ENCODE measurements around the gene SKAP2. TPM values are rescaled to one million over a fixed set of nuclear protein-coding genes. Genes with fewer than 3 reads are reported as not detected.

Gene SKAP2
- total RNA-seq, 4 donors from 2014 or later = 19.3 to 25.2 (median 21.4) TPM

DNA sequence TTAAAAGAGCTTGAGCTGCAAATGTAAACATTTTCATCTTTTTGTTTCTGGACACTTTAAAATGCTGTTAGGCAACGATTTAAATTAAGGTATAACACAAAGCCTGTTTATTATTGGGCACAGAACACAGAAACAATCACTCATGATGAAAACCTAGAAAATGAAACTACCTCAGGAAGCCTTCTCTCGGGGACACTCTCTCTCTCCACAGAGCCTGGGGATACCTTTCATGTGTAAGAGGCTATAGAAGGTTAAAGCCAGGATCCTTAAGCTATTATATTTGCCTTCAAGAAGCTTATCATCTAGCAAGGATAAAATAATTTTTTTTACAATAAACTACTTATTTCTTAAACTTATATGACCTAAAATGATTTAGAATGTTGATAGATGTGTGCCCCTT lies 194.1 kb downstream of the SKAP2 start:
- intact Hi-C loops (cut with DNase I) = no loop called here
- no peaks in the 10 kb centered on the region for H3K36me3 ChIP-seq
- no peak for TF ChIP-seq POLR2A (IDR thresholded peaks at IDR 0.05)
- TF ChIP-seq, protein P1, sequence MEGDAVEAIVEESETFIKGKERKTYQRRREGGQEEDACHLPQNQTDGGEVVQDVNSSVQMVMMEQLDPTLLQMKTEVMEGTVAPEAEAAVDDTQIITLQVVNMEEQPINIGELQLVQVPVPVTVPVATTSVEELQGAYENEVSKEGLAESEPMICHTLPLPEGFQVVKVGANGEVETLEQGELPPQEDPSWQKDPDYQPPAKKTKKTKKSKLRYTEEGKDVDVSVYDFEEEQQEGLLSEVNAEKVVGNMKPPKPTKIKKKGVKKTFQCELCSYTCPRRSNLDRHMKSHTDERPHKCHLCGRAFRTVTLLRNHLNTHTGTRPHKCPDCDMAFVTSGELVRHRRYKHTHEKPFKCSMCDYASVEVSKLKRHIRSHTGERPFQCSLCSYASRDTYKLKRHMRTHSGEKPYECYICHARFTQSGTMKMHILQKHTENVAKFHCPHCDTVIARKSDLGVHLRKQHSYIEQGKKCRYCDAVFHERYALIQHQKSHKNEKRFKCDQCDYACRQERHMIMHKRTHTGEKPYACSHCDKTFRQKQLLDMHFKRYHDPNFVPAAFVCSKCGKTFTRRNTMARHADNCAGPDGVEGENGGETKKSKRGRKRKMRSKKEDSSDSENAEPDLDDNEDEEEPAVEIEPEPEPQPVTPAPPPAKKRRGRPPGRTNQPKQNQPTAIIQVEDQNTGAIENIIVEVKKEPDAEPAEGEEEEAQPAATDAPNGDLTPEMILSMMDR (IDR thresholded peaks at IDR 0.05) = no peak
- no peaks in the 10 kb centered on the region for H3K9me3 ChIP-seq
- no peak overlapping the region for H3K27ac ChIP-seq
- peaks cover 0 to 12% (median 0%) of the 10 kb centered on the region in 3 donors for H3K4me1 ChIP-seq
- WGBS, 2 donors = 35 to 41% methylated on average over 2 of the region's 2 CpGs
- peaks cover 0 to 10% (median 0%) of the 10 kb centered on the region in 4 donors for H3K27me3 ChIP-seq
- H3K4me3 ChIP-seq = no peak overlapping the region
- no peak for DNase-seq

DNA sequence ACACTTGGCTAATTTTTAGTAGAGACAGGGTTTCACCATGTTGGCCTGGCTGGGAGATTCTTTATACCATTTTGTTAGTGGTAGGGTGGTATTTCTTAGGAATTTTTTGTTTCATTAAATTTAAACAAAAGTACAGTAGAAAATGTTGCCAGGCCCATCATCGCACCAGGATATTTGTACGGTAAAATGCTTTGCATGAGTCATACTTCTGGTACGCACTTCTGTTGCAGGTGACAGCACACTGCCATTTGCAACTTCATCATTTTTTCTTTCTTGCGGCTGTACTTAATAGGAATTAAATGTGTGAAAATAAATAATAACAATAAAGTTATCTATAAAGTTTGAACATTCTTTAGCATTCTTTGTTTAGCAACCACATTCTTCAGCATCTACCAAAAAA lies 195.6 kb downstream of the SKAP2 start:
- DNase-seq = no peak
- no peak overlapping the region for H3K27ac ChIP-seq
- TF ChIP-seq, protein P1 (IDR thresholded peaks at IDR 0.05) = no peak
- TF ChIP-seq POLR2A (IDR thresholded peaks at IDR 0.05) = no peak
- H3K27me3 ChIP-seq = peaks cover 0 to 10% (median 0%) of the 10 kb centered on the region in 4 donors
- no peaks in the 10 kb centered on the region for H3K36me3 ChIP-seq
- intact Hi-C loops (cut with DNase I) = loop anchor here (10.0 kb wide), 2 partner anchors 294 to 774 kb away; no protein-coding TSS in a partner anchor
- 77 to 81% methylated on average over 4 of the region's 4 CpGs for WGBS, 2 donors
- H3K4me1 ChIP-seq = peaks cover 0 to 10% (median 0%) of the 10 kb centered on the region in 3 donors
- H3K4me3 ChIP-seq = no peak overlapping the region
- H3K9me3 ChIP-seq = no peaks in the 10 kb centered on the region

DNA sequence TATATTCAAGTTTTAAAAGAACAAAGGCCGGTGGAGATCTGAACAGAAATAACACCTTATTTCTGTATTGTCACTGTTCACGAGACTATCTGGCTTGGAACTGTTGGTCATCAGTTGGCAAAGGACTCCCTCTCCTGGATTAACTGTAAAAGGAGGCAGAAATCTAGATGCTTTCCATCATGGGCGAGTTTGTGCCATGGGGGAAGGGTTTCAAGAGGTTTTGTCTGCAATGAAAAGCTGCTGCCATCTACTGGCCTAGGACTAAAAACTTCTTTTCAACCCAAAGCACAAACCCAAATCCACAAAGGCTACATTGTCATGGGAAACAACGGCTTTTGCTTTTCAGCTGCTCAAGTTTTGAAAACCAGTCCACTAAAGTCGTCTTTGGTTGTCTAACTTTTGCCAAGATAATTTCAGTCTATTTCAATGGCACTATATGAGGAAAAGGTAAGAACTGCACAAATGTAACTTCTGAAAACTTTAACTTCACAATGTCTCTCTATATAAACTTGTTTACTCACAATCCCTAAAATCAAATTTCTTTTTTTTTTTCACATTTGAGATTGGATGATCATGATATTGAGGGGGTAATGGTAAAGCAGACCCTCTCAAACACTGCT lies 196.8 kb downstream of the SKAP2 start:
- Histone ChIP-seq H3K4me3 (no peak overlapping the region), H3K9me3 (no peaks in the 10 kb centered on the region), H3K27ac (no peak overlapping the region), H3K36me3 (no peaks in the 10 kb centered on the region), H3K4me1 (peaks cover 0 to 10% (median 0%) of the 10 kb centered on the region in 3 donors), H3K27me3 (peaks cover 0 to 10% (median 0%) of the 10 kb centered on the region in 4 donors)
- intact Hi-C loops (cut with DNase I) = loop anchor here (10.0 kb wide), 2 partner anchors 293 to 773 kb away; no protein-coding TSS in a partner anchor
- no peak for DNase-seq
- WGBS, 2 donors = 10 to 11% methylated on average over 5 of the region's 5 CpGs
- TF ChIP-seq, protein P1 (IDR thresholded peaks at IDR 0.05) = peak; percentile 32 to 88 (median 71)
- TF ChIP-seq POLR2A (IDR thresholded peaks at IDR 0.05) = no peak

DNA sequence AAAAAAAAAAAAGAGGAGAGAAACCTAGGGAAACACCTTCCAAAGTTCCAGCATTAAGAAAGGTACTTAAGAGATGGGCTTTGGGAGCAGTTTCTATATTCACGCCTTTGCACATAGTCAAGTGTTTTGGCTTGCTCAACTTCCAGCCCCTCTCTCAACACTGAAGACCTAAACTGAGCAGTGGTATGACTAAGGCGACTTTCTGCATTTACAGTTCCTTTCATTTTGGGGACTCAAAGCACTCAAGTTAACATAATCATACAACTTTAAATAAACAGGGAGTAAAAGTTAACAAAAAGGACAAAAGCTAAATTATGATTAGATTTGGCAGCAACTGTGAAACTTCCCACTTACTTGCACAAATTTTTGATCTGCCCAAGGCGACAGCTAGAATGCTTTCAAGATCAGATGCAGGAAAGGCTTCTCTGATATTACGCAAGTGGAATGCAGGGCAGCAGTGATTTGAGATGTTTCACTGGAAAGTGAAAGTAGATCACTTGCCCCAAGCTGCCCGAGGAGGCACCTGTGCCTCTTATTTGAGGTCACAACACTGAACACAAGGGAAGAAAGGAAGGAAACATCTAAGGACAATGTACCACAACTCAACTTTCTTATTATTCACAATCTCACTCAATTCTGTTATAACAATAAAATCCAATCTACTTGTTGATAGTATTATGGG lies 199.5 kb downstream of the SKAP2 start:
- intact Hi-C loops (cut with DNase I) = loop anchor here (10.0 kb wide), 2 partner anchors 290 to 770 kb away; no protein-coding TSS in a partner anchor
- WGBS, 2 donors = 19 to 38% methylated on average over 5 of the region's 5 CpGs
- DNase-seq = no peak
- Histone ChIP-seq H3K4me3 (peak overlapping the region in 1 of 4 donors; percentile 13), H3K36me3 (no peaks in the 10 kb centered on the region), H3K27me3 (peaks cover 0 to 8% (median 0%) of the 10 kb centered on the region in 4 donors), H3K4me1 (peaks cover 0 to 10% (median 0%) of the 10 kb centered on the region in 3 donors), H3K9me3 (no peaks in the 10 kb centered on the region), H3K27ac (peak overlapping the region in 2 of 4 donors; percentile 4 to 19)
- TF ChIP-seq, protein P1 (IDR thresholded peaks at IDR 0.05) = no peak
- TF ChIP-seq POLR2A (IDR thresholded peaks at IDR 0.05) = no peak

DNA sequence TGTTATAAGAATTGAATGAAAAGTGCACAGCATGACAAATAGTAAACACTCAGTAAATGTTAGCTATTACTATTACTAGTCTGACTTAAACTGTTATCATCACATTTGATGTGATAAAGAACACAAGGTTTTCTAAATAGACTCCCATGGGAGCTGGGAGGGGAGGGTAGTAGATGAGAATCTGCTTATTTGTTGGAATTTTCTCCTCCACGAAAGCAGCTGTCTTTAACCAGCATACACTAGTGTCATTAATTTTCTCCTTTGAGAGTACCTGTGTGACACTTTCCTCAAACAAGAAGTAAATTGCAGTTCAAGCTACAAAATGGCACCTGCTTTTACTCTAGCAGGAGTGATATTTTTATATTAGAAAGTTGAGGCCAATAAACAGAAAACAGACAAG lies 200.1 kb downstream of the SKAP2 start:
- Histone ChIP-seq H3K36me3 (no peaks in the 10 kb centered on the region), H3K9me3 (no peaks in the 10 kb centered on the region), H3K27me3 (peaks cover 0 to 8% (median 0%) of the 10 kb centered on the region in 4 donors), H3K4me1 (peaks cover 0 to 10% (median 0%) of the 10 kb centered on the region in 3 donors), H3K4me3 (no peak overlapping the region), H3K27ac (no peak overlapping the region)
- DNase-seq = no peak
- WGBS, 2 donors = 80 to 84% methylated on average over 1 of the region's 1 CpG
- TF ChIP-seq, protein P1 (IDR thresholded peaks at IDR 0.05) = no peak
- no peak for TF ChIP-seq POLR2A (IDR thresholded peaks at IDR 0.05)
- intact Hi-C loops (cut with DNase I) = loop anchor here (10.0 kb wide), 2 partner anchors 289 to 769 kb away; no protein-coding TSS in a partner anchor
